Measurements from ENCODE around the gene VSX1. TPM values are rescaled to one million over a fixed set of nuclear protein-coding genes. Genes with fewer than 3 reads are reported as not detected.

The VSX1 gene
- total and polyA plus RNA-seq, 2 of the 4 experiments (the other 2 are of a cell fraction), result not detected

DNA sequence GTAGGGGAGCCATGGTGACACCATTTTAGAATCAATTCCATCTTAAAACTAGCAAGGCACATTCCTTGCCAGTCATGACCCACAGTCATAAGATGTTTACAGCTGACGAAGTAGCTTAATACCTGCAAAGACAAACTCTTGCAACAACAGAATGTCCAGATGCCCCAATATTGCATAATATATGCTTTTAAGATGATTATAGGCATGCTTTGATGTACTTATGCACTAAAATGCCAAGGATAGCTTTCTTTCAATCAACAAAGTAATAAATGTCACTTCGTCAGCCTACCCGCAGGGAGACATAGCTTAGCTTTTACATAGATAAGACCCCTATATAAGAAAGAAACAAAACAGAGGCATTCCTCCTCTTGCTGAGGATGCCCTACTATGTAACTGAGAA, 50.7 kb downstream of the VSX1 start:
- POLR2A ChIA-PET (ENCODE audit: unreplicated experiment), result no interaction called here
- Histone ChIP-seq H4K91ac (ENCODE audit: insufficient read depth, low read depth, low read length) (no peak overlapping the region), H3K23ac (ENCODE audit: low read depth, low read length) (no peak overlapping the region), H3K36me3 (ENCODE audit: control insufficient read depth, insufficient read depth, low read length) (no peaks in the 10 kb centered on the region), H3K9ac (ENCODE audit: low read depth, low read length) (no peak overlapping the region), H3K18ac (ENCODE audit: low read depth, low read length) (no peak overlapping the region), H3K4ac (ENCODE audit: low read depth, low read length) (no peak overlapping the region), H3K27me3 (ENCODE audit: control insufficient read depth, insufficient read depth, low read length) (no peaks in the 10 kb centered on the region; the same call in 1 of the 2 replicates), H2BK120ac (ENCODE audit: low read depth, low read length) (no peak overlapping the region), H3K4me1 (ENCODE audit: control insufficient read depth, insufficient read depth, low read length) (no peaks in the 10 kb centered on the region), H3K14ac (replicated peaks; ENCODE audit: low read depth, low read length) (no peak overlapping the region), H3K4me2 (ENCODE audit: low read depth, low read length) (no peak overlapping the region), H2BK5ac (ENCODE audit: low read depth, low read length, poor library complexity, severe bottlenecking) (no peak overlapping the region), H3K9me1 (ENCODE audit: insufficient read depth, low read length) (no peaks in the 10 kb centered on the region), H3K27ac (ENCODE audit: insufficient read depth, low read length) (no peak overlapping the region), H2BK20ac (ENCODE audit: low read depth, low read length) (no peak overlapping the region), H4K8ac (ENCODE audit: low read depth in 2 of 2, low read length in 2 of 2) (no peak overlapping the region), H3K79me1 (ENCODE audit: low read depth in 1 of 2, low read length in 2 of 2) (no peaks in the 10 kb centered on the region), H2AK9ac (replicated peaks; ENCODE audit: low read depth, low read length, poor library complexity) (no peak overlapping the region), H2AK5ac (ENCODE audit: low read depth, low read length) (no peak overlapping the region), H3K4me3 (ENCODE audit: insufficient read depth, low read depth, low read length) (no peak overlapping the region), H2BK15ac (ENCODE audit: low read depth, low read length) (no peak overlapping the region), H4K5ac (ENCODE audit: low read depth, low read length) (no peak overlapping the region), H2AFZ (replicated peaks; ENCODE audit: low read length, poor library complexity) (no peak overlapping the region), H4K20me1 (ENCODE audit: insufficient read depth, low read length) (no peaks in the 10 kb centered on the region), H3K9me3 (ENCODE audit: control insufficient read depth, insufficient read depth, low read length) (no peaks in the 10 kb centered on the region), H3K56ac (ENCODE audit: extremely low read depth, insufficient read depth, low read length) (no peak overlapping the region)
- CTCF ChIA-PET, result no interaction called here
- TF ChIP-seq, protein P1, sequence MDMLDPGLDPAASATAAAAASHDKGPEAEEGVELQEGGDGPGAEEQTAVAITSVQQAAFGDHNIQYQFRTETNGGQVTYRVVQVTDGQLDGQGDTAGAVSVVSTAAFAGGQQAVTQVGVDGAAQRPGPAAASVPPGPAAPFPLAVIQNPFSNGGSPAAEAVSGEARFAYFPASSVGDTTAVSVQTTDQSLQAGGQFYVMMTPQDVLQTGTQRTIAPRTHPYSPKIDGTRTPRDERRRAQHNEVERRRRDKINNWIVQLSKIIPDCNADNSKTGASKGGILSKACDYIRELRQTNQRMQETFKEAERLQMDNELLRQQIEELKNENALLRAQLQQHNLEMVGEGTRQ (IDR thresholded peaks at IDR 0.05; ENCODE audit: low read depth, low read length), result no peak
- TF ChIP-seq RAD21 (IDR thresholded peaks at IDR 0.05; ENCODE audit: low read length) (no peak), BHLHE40 (IDR thresholded peaks at IDR 0.05; ENCODE audit: low read depth, low read length) (no peak), MAZ (IDR thresholded peaks at IDR 0.05; ENCODE audit: borderline replicate concordance, low read depth, low read length) (no peak), FOS (IDR thresholded peaks at IDR 0.05; ENCODE audit: low read depth, low read length) (no peak), SMC3 (IDR thresholded peaks at IDR 0.05; ENCODE audit: low read depth, low read length) (no peak)
- TF ChIP-seq, protein P2, sequence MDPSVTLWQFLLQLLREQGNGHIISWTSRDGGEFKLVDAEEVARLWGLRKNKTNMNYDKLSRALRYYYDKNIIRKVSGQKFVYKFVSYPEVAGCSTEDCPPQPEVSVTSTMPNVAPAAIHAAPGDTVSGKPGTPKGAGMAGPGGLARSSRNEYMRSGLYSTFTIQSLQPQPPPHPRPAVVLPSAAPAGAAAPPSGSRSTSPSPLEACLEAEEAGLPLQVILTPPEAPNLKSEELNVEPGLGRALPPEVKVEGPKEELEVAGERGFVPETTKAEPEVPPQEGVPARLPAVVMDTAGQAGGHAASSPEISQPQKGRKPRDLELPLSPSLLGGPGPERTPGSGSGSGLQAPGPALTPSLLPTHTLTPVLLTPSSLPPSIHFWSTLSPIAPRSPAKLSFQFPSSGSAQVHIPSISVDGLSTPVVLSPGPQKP (IDR thresholded peaks at IDR 0.05; ENCODE audit: borderline replicate concordance, low read depth, low read length), result no peak
- dilution Hi-C loops (cut with HindIII; ENCODE audit: low sequenced_read_pairs, unreplicated experiment), result no loop called here
- DNase-seq (no peak), ATAC-seq (ENCODE audit: low read depth) (no peak)
- intact Hi-C loops (cut with micrococcal nuclease), result no loop called here
- no TSS peak for BruUV-seq (replicated peaks)
- no CpG with 5 or more reads among the region's 3 CpGs for WGBS, 2 experiments (ENCODE audit: extremely low coverage in 2 of 2, insufficient read length in 1 of 2)
- in situ Hi-C loops (cut with MboI; ENCODE audit: low sequenced_read_pairs), result no loop called here

All from IMR-90 (cell line).